Measurements from ENCODE around the gene POC1A.
"Not testable (repeated sequence)": the region's sequence is repeated elsewhere in the genome, so short reads cannot be mapped to it uniquely, and the experiment has no call there.

POC1A gene

GRCh38 chr3:52175416-52176179 is 21.4 kb upstream of the POC1A start:
- no peak overlapping the region for H3K27ac ChIP-seq
- TF ChIP-seq CTCF (conservative IDR thresholded peaks at IDR 0.05) (no peak), ZFX (IDR thresholded peaks at IDR 0.05) (no peak)

GRCh38 chr3:52174896-52175295 is 20.7 kb upstream of the POC1A start:
- TF ChIP-seq CTCF (conservative IDR thresholded peaks at IDR 0.05) (no peak), ZFX (IDR thresholded peaks at IDR 0.05) (no peak)
- no peak overlapping the region for H3K27ac ChIP-seq

GRCh38 chr3:52173101-52173500 is 18.9 kb upstream of the POC1A start:
- TF ChIP-seq ZFX (IDR thresholded peaks at IDR 0.05) (no peak), CTCF (conservative IDR thresholded peaks at IDR 0.05) (no peak)

GRCh38 chr3:52172262-52172757 is 18.1 kb upstream of the POC1A start:
- no peak overlapping the region for H3K27ac ChIP-seq
- no peak for TF ChIP-seq CTCF (conservative IDR thresholded peaks at IDR 0.05)
- no peak for TF ChIP-seq ZFX (IDR thresholded peaks at IDR 0.05)

More at GRCh38 chr3:52173101-52173500, 18.9 kb upstream of the POC1A start:
- no peak overlapping the region for H3K27ac ChIP-seq

- no peak overlapping the region for H3K27ac ChIP-seq
- no peak for TF ChIP-seq CTCF (conservative IDR thresholded peaks at IDR 0.05)
- TF ChIP-seq ZFX (IDR thresholded peaks at IDR 0.05) = no peak
Measured at GRCh38 chr3:52171514-52172261, 17.5 kb upstream of the POC1A start.

- H3K27ac ChIP-seq = not testable (repeated sequence)
Measured at GRCh38 chr3:52170217-52170616, 16.0 kb upstream of the POC1A start.

GRCh38 chr3:52167240-52167639 is 13.0 kb upstream of the POC1A start:
- no peak overlapping the region for H3K27ac ChIP-seq

More at GRCh38 chr3:52167240-52167639, 13.0 kb upstream of the POC1A start:
- TF ChIP-seq CTCF (conservative IDR thresholded peaks at IDR 0.05) (no peak), ZFX (IDR thresholded peaks at IDR 0.05) (no peak)

All from C4-2B (cell line).